ENCODE data around the gene MINDY4.
A peak's percentile ranks its signal among the peaks of the same experiment; 100 is the strongest.

Gene MINDY4

GRCh38 chr7:30859940-30860496 is 88.8 kb downstream of the MINDY4 start:
- DNase-seq = no peak

- no peak for DNase-seq
These were observed 90.4 kb downstream of the MINDY4 start for GRCh38 chr7:30861612-30862011.

- DNase-seq = no peak
These were observed 91.9 kb downstream of the MINDY4 start for GRCh38 chr7:30862995-30863705.

- no peak for DNase-seq
These were observed 92.5 kb downstream of the MINDY4 start for GRCh38 chr7:30863706-30864035.

GRCh38 chr7:30864101-30864500 is 92.9 kb downstream of the MINDY4 start:
- DNase-seq = no peak

- DNase-seq = no peak
These were observed 93.9 kb downstream of the MINDY4 start for GRCh38 chr7:30865076-30865475.

- DNase-seq = no peak
These were observed 94.6 kb downstream of the MINDY4 start for GRCh38 chr7:30865821-30866220.

GRCh38 chr7:30866939-30867338 is 95.7 kb downstream of the MINDY4 start:
- DNase-seq = no peak

- DNase-seq = no peak
These were observed 96.3 kb downstream of the MINDY4 start for GRCh38 chr7:30867483-30867882.

- DNase-seq = no peak
These were observed 98.8 kb downstream of the MINDY4 start for GRCh38 chr7:30869794-30870611.

- no peak for DNase-seq
These were observed 99.8 kb downstream of the MINDY4 start for GRCh38 chr7:30870821-30871518.

GRCh38 chr7:30871655-30872054 is 100.4 kb downstream of the MINDY4 start:
- DNase-seq = no peak

- DNase-seq = no peak
These were observed 102.0 kb downstream of the MINDY4 start for GRCh38 chr7:30873207-30873606.

GRCh38 chr7:30873656-30874055 is 102.4 kb downstream of the MINDY4 start:
- DNase-seq = no peak

- DNase-seq = peak; percentile 28
These were observed 103.6 kb downstream of the MINDY4 start for GRCh38 chr7:30874656-30875302.

GRCh38 chr7:30877015-30877769 is 106.0 kb downstream of the MINDY4 start:
- no peak for DNase-seq

GRCh38 chr7:30877993-30878392 is 106.8 kb downstream of the MINDY4 start:
- no peak for DNase-seq

GRCh38 chr7:30879139-30880124 is 108.2 kb downstream of the MINDY4 start:
- no peak for DNase-seq

- DNase-seq = no peak
These were observed 109.0 kb downstream of the MINDY4 start for GRCh38 chr7:30880125-30880720.

GRCh38 chr7:30880941-30881340 is 109.7 kb downstream of the MINDY4 start:
- DNase-seq = no peak

GRCh38 chr7:30881448-30881847 is 110.2 kb downstream of the MINDY4 start:
- DNase-seq = no peak

All from EL (cell line).